Thyroid gland (tissue), 4 donors: ENCODE data around the gene DCAF11. TPM values are rescaled to one million over a fixed set of nuclear protein-coding genes. Genes with fewer than 3 reads are reported as not detected.
A peak's percentile ranks its signal among the peaks of the same experiment; 100 is the strongest.

Experiments used
- DNase-seq, 2 donors: peaks; one replicate each; pipeline ENCODE4 v3.0.0-alpha.2; 2019
- H3K27ac ChIP-seq, 3 donors: fragments of 200-600 bp; sonication (generic); 1 replicate in 2 of 3; 2 replicates in 1 of 3; pipeline ENCODE4 v1.5.1; 2016 to 2019; ENCODE audit warnings: mild to moderate bottlenecking in 1 of 3, moderate library complexity in 1 of 3
- H3K27me3 ChIP-seq: fragments of 200-600 bp; sonication (generic); one replicate; pipeline ENCODE4 v1.5.1; 2019
- H3K36me3 ChIP-seq, 2 donors: fragments of 200-600 bp; sonication (generic); one replicate each; pipeline ENCODE4 v1.5.1; 2016 to 2019
- H3K4me1 ChIP-seq, 2 donors: fragments of 200-600 bp; sonication (generic); one replicate each; pipeline ENCODE4 v1.5.1; 2017 to 2019
- H3K4me3 ChIP-seq, 3 donors: fragments of 200-600 bp; sonication (generic); replicated peaks in 1 of 3; 1 replicate in 2 of 3; 2 replicates in 1 of 3; pipeline ENCODE4 v1.5.1; 2016; ENCODE audit warnings: mild to moderate bottlenecking in 1 of 3
- H3K9me3 ChIP-seq: fragments of 200-600 bp; sonication (generic); one replicate; pipeline ENCODE4 v1.5.1; 2017
- POLR2A ChIP-seq, 2 donors: fragments of 450-650 bp; IDR thresholded peaks; one replicate each; pipeline ENCODE4 v1.6.1; 2017; ENCODE audit warnings: antibody characterized with exemption in 2 of 2, mild to moderate bottlenecking in 2 of 2, moderate library complexity in 1 of 2
- WGBS, 2 donors: methylation state at CpG; one replicate each; pipeline ENCODE4 v1.1.5; 2017; 5-methylcytosine and 5-hydroxymethylcytosine counted together
- intact Hi-C: fragments of 100-400 bp; cut with DNase I; formaldehyde crosslinking; loops from one replicate; pipeline ENCODE4 v1.15.1; 2023
- total RNA-seq, 4 donors: library from RNA; depleted of rRNA; stranded (reverse); fragments of >200 nt; gene quantifications; one replicate each; pipeline ENCODE4 v1.2.3, GENCODE V29; 2016
- TF ChIP-seq, protein P1 (sequence below), 6 experiments: fragments of 200-600 bp in 3 of 6; fragments of 450-650 bp in 3 of 6; sonication (generic) in 3 of 6; IDR thresholded peaks; one replicate each; pipeline ENCODE4 v1.5.1; 2016 to 2019; ENCODE audit warnings: antibody characterized with exemption in 6 of 6, mild to moderate bottlenecking in 2 of 6, inconsistent platforms in 1 of 6, moderate library complexity in 1 of 6

DCAF11 gene
- total RNA-seq, 4 donors from 2014 or later, result 90.6 to 155 (median 132) TPM

DNA sequence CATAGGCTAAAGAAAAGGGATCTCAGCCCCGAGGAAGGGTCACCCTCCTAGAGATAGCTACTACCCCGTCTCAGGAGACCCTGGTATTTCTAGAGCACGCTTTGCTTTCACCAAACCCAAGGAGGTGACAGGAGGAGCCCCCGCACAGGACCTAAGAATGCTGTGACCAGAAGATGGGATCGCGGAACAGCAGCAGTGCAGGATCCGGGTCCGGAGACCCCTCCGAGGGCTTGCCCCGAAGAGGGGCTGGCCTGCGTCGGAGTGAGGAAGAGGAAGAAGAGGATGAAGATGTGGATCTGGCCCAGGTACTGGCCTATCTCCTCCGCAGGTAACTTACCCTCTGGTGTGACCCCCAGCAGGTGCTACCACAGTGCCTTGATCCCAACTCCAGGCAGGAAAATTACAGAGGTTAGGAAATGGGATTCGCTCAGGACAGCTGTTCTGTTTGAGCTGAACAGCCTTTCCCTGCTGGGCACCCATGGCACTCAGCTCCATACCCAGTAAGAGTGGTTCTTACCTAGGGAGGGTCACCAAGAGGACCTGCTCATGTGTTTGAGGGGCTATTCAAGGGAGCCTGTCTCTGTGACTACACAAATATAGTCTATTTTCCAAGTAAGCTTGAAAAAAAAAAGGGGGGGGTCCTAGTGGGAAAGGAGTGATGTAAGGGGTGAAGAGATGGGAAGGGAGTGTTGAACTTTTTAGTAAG lies 998 bp downstream of the DCAF11 start:
- Histone ChIP-seq H3K9me3 (no peaks in the 10 kb centered on the region), H3K4me3 (peak overlapping the region; percentile 60 to 82 (median 63)), H3K27me3 (no peaks in the 10 kb centered on the region), H3K27ac (peak overlapping the region; percentile 11 to 100 (median 98)), H3K36me3 (peaks cover 24 to 31% of the 10 kb centered on the region in 2 donors), H3K4me1 (peaks cover 13 to 14% of the 10 kb centered on the region in 2 donors)
- WGBS, 2 donors, result 3% methylated on average over 10 to 14 of the region's 14 CpGs
- TF ChIP-seq, protein P1, sequence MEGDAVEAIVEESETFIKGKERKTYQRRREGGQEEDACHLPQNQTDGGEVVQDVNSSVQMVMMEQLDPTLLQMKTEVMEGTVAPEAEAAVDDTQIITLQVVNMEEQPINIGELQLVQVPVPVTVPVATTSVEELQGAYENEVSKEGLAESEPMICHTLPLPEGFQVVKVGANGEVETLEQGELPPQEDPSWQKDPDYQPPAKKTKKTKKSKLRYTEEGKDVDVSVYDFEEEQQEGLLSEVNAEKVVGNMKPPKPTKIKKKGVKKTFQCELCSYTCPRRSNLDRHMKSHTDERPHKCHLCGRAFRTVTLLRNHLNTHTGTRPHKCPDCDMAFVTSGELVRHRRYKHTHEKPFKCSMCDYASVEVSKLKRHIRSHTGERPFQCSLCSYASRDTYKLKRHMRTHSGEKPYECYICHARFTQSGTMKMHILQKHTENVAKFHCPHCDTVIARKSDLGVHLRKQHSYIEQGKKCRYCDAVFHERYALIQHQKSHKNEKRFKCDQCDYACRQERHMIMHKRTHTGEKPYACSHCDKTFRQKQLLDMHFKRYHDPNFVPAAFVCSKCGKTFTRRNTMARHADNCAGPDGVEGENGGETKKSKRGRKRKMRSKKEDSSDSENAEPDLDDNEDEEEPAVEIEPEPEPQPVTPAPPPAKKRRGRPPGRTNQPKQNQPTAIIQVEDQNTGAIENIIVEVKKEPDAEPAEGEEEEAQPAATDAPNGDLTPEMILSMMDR (IDR thresholded peaks at IDR 0.05), result no peak
- TF ChIP-seq POLR2A (IDR thresholded peaks at IDR 0.05), result no peak
- intact Hi-C loops, result no loop called here
- DNase-seq, result no peak

DNA sequence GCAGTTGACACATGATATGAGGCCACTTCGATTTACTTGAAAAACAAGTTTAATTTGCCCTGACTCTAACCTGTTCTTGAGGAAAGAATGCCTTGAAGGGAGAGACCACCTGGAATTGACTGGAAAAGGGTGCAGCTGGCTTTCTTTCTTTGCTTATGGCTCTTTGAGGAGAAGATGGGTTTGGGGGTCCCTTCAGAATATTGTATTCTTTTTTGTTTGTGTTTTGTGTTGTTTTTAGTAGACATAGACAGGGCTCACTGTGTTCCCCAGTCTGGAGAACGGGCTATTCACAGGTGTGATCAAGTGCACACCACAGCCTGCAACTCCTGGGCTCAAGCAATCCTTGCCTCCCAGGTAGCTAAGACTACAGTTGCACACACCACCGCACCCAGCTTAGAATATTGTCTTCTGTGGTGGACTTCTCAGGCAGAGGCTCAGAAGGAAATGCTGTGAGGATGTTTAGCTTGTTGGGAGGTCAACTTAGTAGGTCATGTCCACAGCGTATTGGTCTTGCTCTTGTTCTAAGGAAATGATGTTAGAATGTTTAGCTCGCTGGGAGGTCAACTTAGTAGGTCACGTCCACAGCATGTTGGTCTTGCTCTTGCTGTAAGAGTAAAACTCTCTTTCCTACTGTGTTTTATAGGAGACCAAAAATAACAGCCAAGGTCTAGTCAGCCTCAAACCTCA lies 1.7 kb downstream of the DCAF11 start:
- Histone ChIP-seq H3K27me3 (no peaks in the 10 kb centered on the region), H3K4me1 (peaks cover 13 to 14% of the 10 kb centered on the region in 2 donors), H3K4me3 (peak overlapping the region in 2 of 3 donors; percentile 60 to 63), H3K27ac (no peak overlapping the region), H3K36me3 (peaks cover 31 to 38% of the 10 kb centered on the region in 2 donors), H3K9me3 (no peaks in the 10 kb centered on the region)
- no peak for DNase-seq
- TF ChIP-seq POLR2A (IDR thresholded peaks at IDR 0.05), result no peak
- TF ChIP-seq, protein P1 (IDR thresholded peaks at IDR 0.05), result no peak
- intact Hi-C loops, result no loop called here
- 58 to 76% methylated on average over 6 of the region's 6 CpGs for WGBS, 2 donors

DNA sequence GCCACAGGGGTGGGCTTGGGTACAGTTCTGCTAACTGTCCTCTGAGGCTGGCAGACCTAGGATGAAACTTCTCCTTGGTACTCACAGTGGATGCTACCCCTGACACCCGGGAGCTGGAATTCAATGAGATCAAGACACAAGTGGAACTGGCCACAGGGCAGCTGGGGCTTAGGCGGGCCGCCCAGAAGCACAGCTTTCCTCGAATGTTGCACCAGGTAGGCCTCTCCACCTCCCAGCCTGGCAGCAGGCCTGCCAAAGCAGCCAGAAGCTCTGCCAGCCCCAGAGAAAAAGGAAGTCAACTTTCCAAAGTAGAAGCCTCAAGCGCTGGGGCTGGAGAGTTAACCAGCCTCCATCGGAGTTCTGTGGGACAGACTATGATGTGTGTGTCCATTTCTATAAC lies 2.6 kb downstream of the DCAF11 start:
- DNase-seq, result no peak
- intact Hi-C loops, result no loop called here
- H3K27ac ChIP-seq, result no peak overlapping the region
- H3K4me3 ChIP-seq, result no peak overlapping the region
- no peak for TF ChIP-seq POLR2A (IDR thresholded peaks at IDR 0.05)
- TF ChIP-seq, protein P1 (IDR thresholded peaks at IDR 0.05), result no peak
- no peaks in the 10 kb centered on the region for H3K27me3 ChIP-seq
- 90% methylated on average over 6 of the region's 6 CpGs for WGBS, 2 donors
- H3K4me1 ChIP-seq, result peaks cover 13 to 14% of the 10 kb centered on the region in 2 donors
- H3K36me3 ChIP-seq, result peaks cover 40 to 47% of the 10 kb centered on the region in 2 donors
- no peaks in the 10 kb centered on the region for H3K9me3 ChIP-seq

DNA sequence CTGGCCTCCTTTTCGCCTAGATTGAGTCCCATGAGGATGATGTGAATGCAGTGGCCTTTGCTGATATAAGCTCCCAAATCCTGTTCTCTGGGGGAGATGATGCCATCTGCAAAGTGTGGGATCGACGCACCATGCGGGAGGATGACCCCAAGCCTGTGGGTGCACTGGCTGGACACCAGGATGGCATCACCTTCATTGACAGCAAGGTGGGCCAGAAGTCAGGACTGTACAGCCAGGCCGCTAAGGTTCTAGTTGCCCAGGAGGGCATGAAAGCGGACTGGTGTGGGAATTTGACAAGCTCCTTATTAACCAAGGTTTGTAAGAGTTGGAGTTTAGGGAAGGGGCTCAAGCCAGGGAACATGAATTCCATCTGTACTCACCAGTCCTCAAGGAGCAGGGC lies 5.1 kb downstream of the DCAF11 start:
- H3K36me3 ChIP-seq, result peaks cover 55 to 69% of the 10 kb centered on the region in 2 donors
- H3K4me1 ChIP-seq, result peaks cover 13 to 14% of the 10 kb centered on the region in 2 donors
- TF ChIP-seq, protein P1 (IDR thresholded peaks at IDR 0.05), result no peak
- no peak for TF ChIP-seq POLR2A (IDR thresholded peaks at IDR 0.05)
- H3K4me3 ChIP-seq, result no peak overlapping the region
- H3K27ac ChIP-seq, result no peak overlapping the region
- no peaks in the 10 kb centered on the region for H3K27me3 ChIP-seq
- no peaks in the 10 kb centered on the region for H3K9me3 ChIP-seq
- WGBS, 2 donors, result 98 to 99% methylated on average over 6 of the region's 6 CpGs
- intact Hi-C loops, result no loop called here
- no peak for DNase-seq

DNA sequence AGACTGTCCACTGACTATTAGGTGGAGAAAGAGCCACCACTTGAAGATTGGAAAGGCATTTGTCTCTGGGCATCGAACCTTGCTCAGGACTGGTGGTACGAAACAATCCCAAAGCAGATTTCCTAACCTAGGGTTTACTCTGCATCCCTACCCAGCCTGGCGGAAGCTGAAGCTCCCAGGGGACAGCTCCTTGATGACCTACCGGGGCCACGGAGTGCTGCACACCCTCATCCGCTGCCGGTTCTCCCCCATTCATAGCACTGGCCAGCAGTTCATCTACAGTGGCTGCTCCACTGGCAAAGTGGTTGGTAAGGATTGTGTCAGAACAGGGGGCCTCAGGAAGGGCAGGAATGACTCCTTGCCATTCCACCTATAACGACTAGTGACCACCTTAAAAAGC lies 6.6 kb downstream of the DCAF11 start:
- no peak overlapping the region for H3K4me3 ChIP-seq
- H3K36me3 ChIP-seq, result peaks cover 55 to 69% of the 10 kb centered on the region in 2 donors
- no peaks in the 10 kb centered on the region for H3K9me3 ChIP-seq
- no peaks in the 10 kb centered on the region for H3K27me3 ChIP-seq
- H3K27ac ChIP-seq, result no peak overlapping the region
- H3K4me1 ChIP-seq, result peaks cover 6 to 10% of the 10 kb centered on the region in 2 donors
- intact Hi-C loops, result no loop called here
- no peak for DNase-seq
- 94 to 96% methylated on average over 8 of the region's 8 CpGs for WGBS, 2 donors
- TF ChIP-seq POLR2A (IDR thresholded peaks at IDR 0.05), result no peak
- TF ChIP-seq, protein P1 (IDR thresholded peaks at IDR 0.05), result no peak
